GM12891 (cell line): Measurements from ENCODE around the gene DUSP15.

Experiments used
- DNase-seq: peaks from one replicate; pipeline ENCODE4 v3.0.0; 2011; ENCODE audit warnings: low spot score; ENCODE audit not compliant: insufficient read length
- FAIRE-seq: peaks from 2 replicates; lab custom pipeline; 2011; peaks lifted over from hg19 to GRCh38; lab: Jason Lieb, UNC
- PAX5 ChIP-seq: IDR thresholded peaks from 2 replicates; pipeline ENCODE4 v1.6.1; 2011; ENCODE audit warnings: low read length, moderate library complexity, mild to moderate bottlenecking; ENCODE audit not compliant: insufficient read depth, severe bottlenecking
- POLR2A ChIP-seq: IDR thresholded peaks from 2 replicates; pipeline ENCODE4 v1.6.1; 2011; ENCODE audit warnings: low read depth, low read length, control low read depth
- POLR2AphosphoS5 ChIP-seq: IDR thresholded peaks from 2 replicates; pipeline ENCODE4 v1.6.1; 2011; ENCODE audit warnings: low read depth, low read length, control low read depth
- POU2F2 ChIP-seq: IDR thresholded peaks from 2 replicates; pipeline ENCODE4 v1.6.1; 2011; ENCODE audit warnings: low read depth, mild to moderate bottlenecking, control low read depth, low read length, moderate library complexity
- SPI1 ChIP-seq: IDR thresholded peaks from 2 replicates; pipeline ENCODE4 v1.6.1; 2011; ENCODE audit warnings: low read depth, low read length, control low read depth
- TAF1 ChIP-seq: IDR thresholded peaks from 2 replicates; pipeline ENCODE4 v1.6.1; 2011; ENCODE audit warnings: low read depth, low read length, control low read depth

The DUSP15 gene

DNA sequence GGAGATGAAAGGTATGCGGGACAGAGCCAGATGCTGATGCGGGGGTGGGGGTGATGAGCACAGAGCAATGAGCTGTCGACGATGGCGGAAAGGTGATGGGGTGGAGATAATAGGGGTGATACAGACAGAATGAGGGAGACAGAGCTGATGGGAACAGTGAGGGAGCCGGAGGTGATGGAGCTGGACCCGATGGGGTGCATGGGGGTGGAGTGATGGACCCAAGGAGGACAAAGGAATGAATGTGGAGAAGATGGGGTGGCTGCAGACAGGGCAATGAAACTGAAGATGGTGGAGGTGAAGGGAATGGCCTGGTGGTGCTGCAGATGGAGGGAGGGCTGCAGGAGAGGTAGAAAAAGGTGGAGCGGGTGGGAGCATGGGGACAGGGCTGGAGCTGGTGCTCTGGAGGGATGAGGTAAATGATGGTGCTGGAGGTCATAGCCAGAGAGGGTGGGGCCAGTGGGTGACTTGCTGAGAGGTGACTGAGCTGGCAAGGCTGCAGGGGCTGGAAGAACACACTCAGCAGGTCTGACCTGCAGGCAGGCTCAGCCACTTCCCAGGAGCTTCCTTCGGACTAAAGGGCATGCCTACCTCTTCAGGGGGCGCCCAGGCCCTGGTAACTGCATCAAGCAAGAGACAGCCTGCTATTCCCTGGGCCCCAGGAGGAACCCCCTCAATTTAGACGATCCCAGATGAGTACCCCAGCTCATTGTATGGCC, 18.9 kb downstream of the DUSP15 start:
- FAIRE-seq (no peak), DNase-seq (no peak)
- no peak for TF ChIP-seq POU2F2
- TF ChIP-seq SPI1, result no peak
- no peak for TF ChIP-seq POLR2AphosphoS5
- no peak for TF ChIP-seq POLR2A
- TF ChIP-seq TAF1, result no peak
- no peak for TF ChIP-seq PAX5

DNA sequence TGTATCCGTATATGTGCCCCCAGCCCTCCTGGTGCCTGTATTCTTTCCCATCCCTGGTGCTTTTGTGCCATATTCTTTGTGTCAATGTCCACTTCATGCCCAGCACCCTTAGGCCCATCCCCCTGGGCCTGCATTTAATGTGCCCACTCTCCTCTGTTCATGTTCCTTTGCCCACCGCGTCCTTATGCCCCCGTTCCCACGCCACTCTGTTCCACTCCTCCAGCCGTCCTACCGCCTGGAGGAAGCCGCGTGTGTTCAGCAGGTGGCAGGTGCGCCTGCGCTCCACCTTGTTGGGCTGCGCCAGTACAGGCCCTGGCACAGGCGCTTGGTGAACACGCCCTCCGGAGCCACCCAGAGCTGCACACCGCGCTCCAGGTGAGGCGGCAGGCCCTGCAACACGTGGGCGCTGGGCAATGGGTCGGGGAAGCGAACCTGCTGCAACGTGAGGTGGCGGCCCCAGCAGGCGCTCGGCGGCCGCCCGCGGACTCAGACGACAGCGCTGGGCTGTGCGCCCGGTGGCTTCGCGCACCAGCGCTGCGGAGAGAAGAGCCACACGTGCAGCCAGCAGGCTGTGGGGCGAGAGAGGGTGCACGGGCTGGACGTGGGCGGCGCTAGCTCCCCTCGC, 20.9 kb downstream of the DUSP15 start:
- TF ChIP-seq POLR2AphosphoS5 (no peak), PAX5 (no peak), SPI1 (no peak), TAF1 (no peak), POU2F2 (no peak), POLR2A (no peak)
- DNase-seq (no peak), FAIRE-seq (no peak)

DNA sequence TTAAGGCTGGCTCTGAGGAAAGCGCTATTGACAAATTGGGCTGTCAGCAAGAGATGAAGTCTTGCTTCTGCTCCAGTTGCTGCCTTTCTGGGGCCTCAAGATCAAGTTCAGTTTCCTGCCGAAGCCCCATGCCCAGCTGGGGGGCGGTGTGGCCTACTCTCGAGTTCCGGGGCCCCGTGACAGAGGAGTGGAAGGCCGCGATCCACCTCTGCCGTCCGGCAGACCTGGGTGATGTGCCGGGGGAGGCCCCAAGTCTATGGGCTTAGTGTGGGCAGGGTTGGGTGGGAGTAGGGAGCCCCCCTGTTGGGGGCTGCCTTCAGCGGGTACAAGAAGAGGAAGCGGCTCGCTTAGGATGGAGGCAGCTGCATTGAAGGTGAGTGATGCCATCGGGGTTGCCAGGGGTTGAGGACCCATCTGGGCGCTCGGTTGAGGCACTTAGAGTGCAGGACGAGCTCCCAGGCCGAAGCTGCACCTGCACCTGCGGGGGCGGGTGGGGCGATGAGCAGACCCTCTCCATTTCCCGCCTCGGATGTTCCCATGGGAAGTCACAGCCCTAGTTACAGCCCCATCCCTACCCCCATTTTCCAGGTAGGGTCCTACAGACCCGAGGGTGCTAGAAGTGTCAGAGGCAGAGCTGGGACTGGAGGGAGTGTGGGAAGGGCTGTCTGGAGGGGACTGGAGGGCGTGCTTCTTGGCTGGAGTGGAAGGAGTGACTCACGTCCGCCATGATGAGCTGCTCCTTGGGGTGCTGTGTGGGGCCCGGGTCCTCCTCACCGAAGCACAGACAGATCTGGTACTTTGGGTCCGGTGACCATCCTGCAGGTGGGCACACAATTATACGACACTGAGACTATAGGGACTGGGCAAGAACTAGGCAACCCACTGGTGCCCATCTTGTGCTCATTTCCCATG, 22.0 kb downstream of the DUSP15 start:
- FAIRE-seq (no peak), DNase-seq (no peak)
- no peak for TF ChIP-seq POLR2A
- no peak for TF ChIP-seq POU2F2
- TF ChIP-seq POLR2AphosphoS5, result no peak
- no peak for TF ChIP-seq TAF1
- no peak for TF ChIP-seq PAX5
- no peak for TF ChIP-seq SPI1

DNA sequence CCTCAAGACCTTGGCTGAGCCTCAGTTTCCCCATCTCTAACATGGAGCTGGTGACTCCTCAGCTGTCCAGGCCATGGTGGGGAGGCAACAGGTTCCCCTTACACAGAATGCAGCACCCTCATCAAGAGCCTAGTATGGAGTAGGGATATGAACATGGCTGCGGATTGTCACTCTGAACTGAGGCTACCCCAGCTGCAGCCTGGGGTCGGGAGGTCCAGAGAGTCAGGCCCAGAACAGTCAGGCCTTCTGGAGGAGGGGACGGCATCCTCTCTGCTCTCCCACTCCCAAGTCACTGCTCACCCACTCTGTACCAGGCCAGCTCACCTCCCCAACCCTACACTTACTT, 23.6 kb downstream of the DUSP15 start:
- TF ChIP-seq TAF1, result no peak
- no peak for TF ChIP-seq POU2F2
- TF ChIP-seq SPI1, result no peak
- TF ChIP-seq POLR2A, result no peak
- TF ChIP-seq PAX5, result no peak
- TF ChIP-seq POLR2AphosphoS5, result no peak
- no peak for FAIRE-seq

DNA sequence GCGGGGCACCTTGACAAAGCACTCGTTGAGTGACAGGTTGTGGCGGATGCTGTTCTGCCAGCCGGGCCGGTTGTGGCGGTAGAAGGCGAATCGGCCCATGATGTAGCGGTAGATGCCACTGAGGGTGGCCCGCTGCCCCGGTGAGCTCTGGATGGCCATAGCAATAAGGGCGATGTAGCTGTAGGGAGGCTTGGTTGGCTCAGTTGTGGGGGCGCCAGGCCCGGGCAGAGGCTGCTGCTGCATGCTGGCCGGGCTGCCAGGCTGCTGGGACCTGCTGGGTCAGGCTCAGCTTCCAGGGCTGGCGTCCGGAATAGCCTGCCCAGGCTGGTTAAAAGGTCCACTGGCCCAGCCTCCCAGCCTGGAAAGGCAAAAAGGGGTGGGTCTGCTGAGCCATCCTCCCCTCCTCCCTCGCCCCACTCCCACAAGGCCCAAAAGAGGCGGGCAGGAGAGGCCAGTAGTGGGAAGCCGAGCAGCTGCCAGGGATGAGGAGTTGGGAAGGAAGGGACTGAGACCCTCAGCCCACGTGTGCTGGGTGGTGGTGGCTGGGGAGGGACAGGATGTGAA, 24.9 kb downstream of the DUSP15 start, which contains the start of gene FOXS1:
FOXS1 (minus strand) TSS at position 305 of the 564 bp plus-strand sequence; CDS start at position 243, 62 bp downstream.
- no peak for FAIRE-seq
- no peak for TF ChIP-seq TAF1
- TF ChIP-seq POU2F2, result no peak
- TF ChIP-seq POLR2AphosphoS5, result no peak
- TF ChIP-seq SPI1, result no peak
- TF ChIP-seq PAX5, result no peak
- no peak for TF ChIP-seq POLR2A
- DNase-seq, result no peak

More for the DNA sequence above, 23.6 kb downstream of the DUSP15 start:
- no peak for DNase-seq

DNA sequence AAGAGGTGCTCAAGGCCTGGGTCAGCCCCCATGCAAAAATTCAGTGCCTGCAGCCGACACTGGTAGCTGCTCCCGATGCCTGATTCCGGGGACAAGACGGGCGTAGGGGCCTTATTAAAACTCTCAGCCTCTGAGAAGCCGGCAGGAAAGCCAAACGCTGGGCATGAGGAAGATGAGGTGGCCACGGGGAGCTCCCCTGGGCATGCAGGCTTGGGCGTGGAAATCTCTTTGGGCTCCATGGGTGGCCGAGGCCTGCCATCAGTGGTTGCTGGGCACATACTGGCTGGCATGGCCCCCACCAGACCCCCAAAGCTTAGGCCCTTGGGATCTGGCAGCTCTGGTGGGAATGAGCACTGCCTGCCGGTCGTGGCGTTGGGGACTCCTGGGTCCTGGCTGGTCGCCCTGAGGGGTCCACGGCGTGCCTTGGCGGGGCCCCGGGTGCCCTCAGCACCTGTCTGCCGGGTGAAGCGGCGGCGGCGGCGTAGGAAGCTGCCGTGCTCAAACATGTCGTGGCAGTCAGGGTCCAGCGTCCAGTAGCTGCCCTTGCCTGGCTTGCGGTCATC, 25.5 kb downstream of the DUSP15 start:
- DNase-seq (no peak), FAIRE-seq (no peak)
- TF ChIP-seq PAX5 (no peak), TAF1 (no peak), SPI1 (no peak), POU2F2 (no peak), POLR2A (no peak), POLR2AphosphoS5 (no peak)

DNA sequence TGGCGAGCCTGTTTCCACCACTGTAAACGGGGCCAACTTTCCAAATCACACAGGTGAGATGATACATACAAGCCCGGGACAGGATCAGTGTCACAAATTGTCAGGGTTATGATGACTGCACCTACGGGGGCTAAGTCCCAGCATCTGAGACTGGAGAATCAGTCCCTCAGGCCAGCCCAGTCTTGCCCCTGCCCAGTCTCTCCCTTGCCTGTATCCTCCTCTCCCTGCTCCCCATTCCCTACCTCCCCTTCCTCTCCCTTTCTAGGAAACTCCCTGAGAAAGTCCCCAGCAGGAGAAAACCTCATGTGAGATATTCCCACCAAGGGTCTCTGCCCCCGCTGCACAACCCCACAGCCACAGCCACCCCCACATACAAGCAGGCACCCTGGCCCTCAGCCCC, 26.4 kb downstream of the DUSP15 start:
- FAIRE-seq (no peak), DNase-seq (no peak)
- TF ChIP-seq TAF1 (no peak), POU2F2 (no peak), POLR2A (no peak)

DNA sequence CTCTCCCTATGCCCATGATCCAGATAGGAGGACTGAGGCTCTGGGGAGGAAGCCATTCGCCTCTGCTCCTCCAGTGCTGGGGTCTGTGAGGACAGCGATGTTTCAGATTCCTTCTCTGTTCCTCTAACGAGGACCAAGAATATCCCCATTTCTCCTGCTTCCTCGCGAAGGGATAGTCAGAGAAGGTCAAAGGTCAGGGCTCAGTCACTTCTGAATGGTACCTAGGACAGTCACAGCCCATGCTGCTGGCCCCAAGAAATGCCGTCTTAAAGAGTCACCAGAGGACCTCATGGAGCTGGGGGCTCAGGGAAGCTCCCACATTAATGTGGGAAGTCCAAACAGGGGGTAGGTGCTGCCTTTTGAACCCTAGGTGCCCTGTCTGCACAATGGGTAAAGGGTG, 27.0 kb downstream of the DUSP15 start:
- FAIRE-seq (no peak), DNase-seq (no peak)
- TF ChIP-seq TAF1 (no peak), SPI1 (no peak), POLR2A (no peak), PAX5 (no peak), POLR2AphosphoS5 (no peak), POU2F2 (no peak)
